Trophoblast cell (in vitro differentiated cells and primary cell): ENCODE data around the gene THSD4.

Experiments used
- DNase-seq, 2 donors: peaks; one replicate each; pipeline ENCODE4 v3.0.0-alpha.2; 2016
- H2AFZ ChIP-seq: 2 replicates; pipeline ENCODE4 v1.6.1; 2013; ENCODE audit warnings: low read length, moderate library complexity, mild to moderate bottlenecking; ENCODE audit not compliant: insufficient read depth, poor library complexity
- H2AK5ac ChIP-seq: 2 replicates; pipeline ENCODE4 v1.6.1; 2013; ENCODE audit warnings: mild to moderate bottlenecking, low read length
- H2BK120ac ChIP-seq: 2 replicates; pipeline ENCODE4 v1.6.1; 2013; ENCODE audit warnings: low read length, mild to moderate bottlenecking, moderate library complexity; ENCODE audit not compliant: insufficient read depth, poor library complexity
- H2BK12ac ChIP-seq: 2 replicates; pipeline ENCODE4 v1.6.1; 2013; ENCODE audit warnings: mild to moderate bottlenecking, low read length, moderate library complexity
- H2BK5ac ChIP-seq: 2 replicates; pipeline ENCODE4 v1.6.1; 2013; ENCODE audit warnings: low read length, low read depth, moderate library complexity, mild to moderate bottlenecking; ENCODE audit not compliant: poor library complexity
- H3K14ac ChIP-seq: 2 replicates; pipeline ENCODE4 v1.6.1; 2013; ENCODE audit warnings: mild to moderate bottlenecking, low read length
- H3K18ac ChIP-seq: 2 replicates; pipeline ENCODE4 v1.6.1; 2013; ENCODE audit warnings: mild to moderate bottlenecking, low read length
- H3K23ac ChIP-seq: 2 replicates; pipeline ENCODE4 v1.6.1; 2013; ENCODE audit warnings: low read length
- H3K27ac ChIP-seq: 2 replicates; pipeline ENCODE4 v1.5.1; 2013; ENCODE audit warnings: low read depth, mild to moderate bottlenecking, inconsistent platforms, low read length, moderate library complexity
- H3K27me3 ChIP-seq: 2 replicates; pipeline ENCODE4 v1.6.1; 2013; ENCODE audit warnings: inconsistent platforms, mild to moderate bottlenecking, low read length, moderate library complexity; ENCODE audit not compliant: insufficient read depth
- H3K36me3 ChIP-seq, 2 experiments: 1 replicate in 1 of 2; 2 replicates in 1 of 2; pipeline ENCODE4 v1.6.1; 2013; ENCODE audit warnings: low read length in 2 of 2, mild to moderate bottlenecking in 2 of 2, moderate library complexity in 1 of 2; ENCODE audit not compliant: insufficient read depth in 2 of 2, control insufficient read depth in 1 of 2
- H3K4ac ChIP-seq: 2 replicates; pipeline ENCODE4 v1.6.1; 2013; ENCODE audit warnings: low read depth, mild to moderate bottlenecking, low read length, moderate library complexity
- H3K4me1 ChIP-seq, 2 experiments: 1 replicate in 1 of 2; 2 replicates in 1 of 2; pipeline ENCODE4 v1.6.1; 2013; ENCODE audit warnings: low read length in 2 of 2, mild to moderate bottlenecking in 2 of 2, moderate library complexity in 1 of 2; ENCODE audit not compliant: insufficient read depth in 2 of 2, control insufficient read depth in 1 of 2
- H3K4me2 ChIP-seq: 2 replicates; pipeline ENCODE4 v1.6.1; 2013; ENCODE audit warnings: inconsistent platforms, mild to moderate bottlenecking, low read length, moderate library complexity
- H3K4me3 ChIP-seq: 2 replicates; pipeline ENCODE4 v1.5.1; 2013; ENCODE audit warnings: mild to moderate bottlenecking, low read depth, low read length, inconsistent platforms
- H3K79me1 ChIP-seq: one replicate; pipeline ENCODE4 v1.6.1; 2013; ENCODE audit warnings: low read length
- H3K79me2 ChIP-seq: 2 replicates; pipeline ENCODE4 v1.6.1; 2013; ENCODE audit warnings: low read length, mild to moderate bottlenecking; ENCODE audit not compliant: control insufficient read depth, insufficient read depth, poor library complexity
- H3K9ac ChIP-seq: 2 replicates; pipeline ENCODE4 v1.6.1; 2013; ENCODE audit warnings: mild to moderate bottlenecking, low read length
- H3K9me3 ChIP-seq: 2 replicates; pipeline ENCODE4 v1.6.1; 2013; ENCODE audit warnings: low read depth, mild to moderate bottlenecking, control low read depth, inconsistent platforms, low read length; ENCODE audit not compliant: insufficient read depth
- H4K12ac ChIP-seq: 2 replicates; pipeline ENCODE4 v1.6.1; 2013; ENCODE audit warnings: low read depth, mild to moderate bottlenecking, low read length, moderate library complexity
- H4K8ac ChIP-seq: 2 replicates; pipeline ENCODE4 v1.6.1; 2013; ENCODE audit warnings: low read depth, mild to moderate bottlenecking, low read length, moderate library complexity
- H4K91ac ChIP-seq: one replicate; pipeline ENCODE4 v1.6.1; 2013; ENCODE audit warnings: low read depth, mild to moderate bottlenecking, low read length, moderate library complexity
- WGBS: extraction: QIAGEN DNeasy Blood & Tissue Kit; methylation state at CpG from one replicate; pipeline ENCODE4 v1.1.7; 2013; ENCODE audit warnings: missing lambda C conversion rate; ENCODE audit not compliant: insufficient read length, insufficient coverage; ENCODE audit errors: extremely low coverage; 5-methylcytosine and 5-hydroxymethylcytosine counted together

THSD4 gene

DNA sequence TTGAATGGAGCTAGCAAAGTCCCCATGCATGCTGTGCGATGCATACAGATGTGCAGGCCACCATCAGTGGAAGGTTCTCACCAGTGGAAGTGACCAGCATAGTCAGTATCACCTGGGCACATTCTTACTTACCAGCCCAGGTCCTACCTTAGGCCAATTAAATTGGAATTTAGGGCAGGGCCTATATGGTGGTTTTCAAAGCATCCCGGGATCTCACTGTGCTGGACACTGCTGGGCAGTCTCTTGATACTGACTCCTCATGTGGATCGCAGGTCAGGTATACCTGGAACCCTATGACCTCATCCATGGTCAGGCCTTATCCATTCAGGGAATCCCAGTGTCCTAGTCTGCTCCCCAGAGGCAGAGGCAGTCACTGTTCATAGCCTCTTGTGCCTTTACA lies 358.5 kb downstream of the THSD4 start:
- Histone ChIP-seq H4K91ac (no peak overlapping the region), H3K18ac (no peak overlapping the region), H2BK12ac (no peak overlapping the region), H2BK120ac (no peak overlapping the region), H3K9ac (no peak overlapping the region), H3K36me3 (no peaks in the 10 kb centered on the region), H4K12ac (no peak overlapping the region), H3K4me1 (peaks cover 3 to 9% of the 10 kb centered on the region in 2 experiments), H3K27ac (no peak overlapping the region), H2AK5ac (no peak overlapping the region), H3K14ac (no peak overlapping the region), H3K27me3 (no peaks in the 10 kb centered on the region), H3K9me3 (no peaks in the 10 kb centered on the region), H3K4ac (no peak overlapping the region), H3K4me2 (no peak overlapping the region), H2BK5ac (no peak overlapping the region), H3K4me3 (no peak overlapping the region), H3K79me2 (peaks cover 1% of the 10 kb centered on the region), H3K23ac (no peak overlapping the region), H4K8ac (no peak overlapping the region), H2AFZ (no peak overlapping the region), H3K79me1 (no peaks in the 10 kb centered on the region)
- no CpG with 5 or more reads among the region's 3 CpGs for WGBS
- DNase-seq = peak; percentile 69 to 74

DNA sequence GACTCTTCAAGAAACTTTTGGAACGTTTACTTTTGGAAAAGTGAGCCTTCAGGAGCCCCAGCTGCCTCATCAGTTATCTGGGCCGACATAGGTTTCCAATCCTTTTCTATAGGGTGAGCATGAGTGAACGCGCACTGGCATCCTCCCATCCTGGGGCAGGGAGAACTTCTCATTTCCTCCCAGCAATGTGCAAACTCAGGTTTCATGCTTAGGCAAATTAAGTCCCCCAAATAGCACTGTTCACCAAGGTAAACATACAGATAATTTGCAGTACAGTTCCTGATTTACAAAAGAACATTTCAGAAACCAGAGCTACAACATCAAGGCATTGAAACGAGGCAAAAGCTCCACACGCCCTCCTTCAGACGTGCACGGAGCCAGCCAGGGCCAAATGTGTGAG lies 361.6 kb downstream of the THSD4 start:
- DNase-seq = no peak
- Histone ChIP-seq H3K18ac (no peak overlapping the region), H3K4me3 (no peak overlapping the region)

DNA sequence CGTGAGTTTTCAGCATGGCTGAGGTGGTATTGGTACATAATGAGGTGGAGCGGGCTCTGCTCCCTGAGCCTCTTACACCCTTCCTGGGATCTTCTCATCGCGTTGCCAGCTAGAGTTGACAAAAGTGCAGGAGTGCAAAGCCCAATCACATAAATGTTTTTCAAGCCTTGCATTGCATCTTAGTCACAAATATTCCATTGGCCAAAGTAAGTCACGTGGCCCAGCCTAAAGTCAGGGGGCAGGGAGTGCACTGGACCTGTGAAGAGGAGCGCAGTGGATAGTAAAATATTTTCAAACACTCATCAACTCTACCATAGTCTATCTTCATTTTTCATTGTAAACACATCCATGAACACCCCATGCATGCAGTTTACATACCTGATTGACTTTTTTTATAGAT lies 365.3 kb downstream of the THSD4 start:
- no peak overlapping the region for H3K4me2 ChIP-seq
- H4K8ac ChIP-seq = no peak overlapping the region

More for the DNA sequence above, 361.6 kb downstream of the THSD4 start:
- H2AFZ ChIP-seq = no peak overlapping the region
- H4K8ac ChIP-seq = no peak overlapping the region
- no peaks in the 10 kb centered on the region for H3K36me3 ChIP-seq
- no peaks in the 10 kb centered on the region for H3K27me3 ChIP-seq
- H3K4ac ChIP-seq = no peak overlapping the region
- H3K9me3 ChIP-seq = no peaks in the 10 kb centered on the region
- H3K4me2 ChIP-seq = no peak overlapping the region
- H3K14ac ChIP-seq = no peak overlapping the region
- no peak overlapping the region for H4K91ac ChIP-seq
- no peaks in the 10 kb centered on the region for H3K4me1 ChIP-seq
- no peak overlapping the region for H2BK12ac ChIP-seq
- peaks cover 1% of the 10 kb centered on the region for H3K79me2 ChIP-seq
- no peak overlapping the region for H2BK120ac ChIP-seq
- H3K9ac ChIP-seq = no peak overlapping the region
- no CpG with 5 or more reads among the region's 8 CpGs for WGBS
- H2BK5ac ChIP-seq = no peak overlapping the region
- H3K27ac ChIP-seq = no peak overlapping the region
- H4K12ac ChIP-seq = no peak overlapping the region
- no peak overlapping the region for H3K23ac ChIP-seq
- H2AK5ac ChIP-seq = no peak overlapping the region
- H3K79me1 ChIP-seq = no peaks in the 10 kb centered on the region

DNA sequence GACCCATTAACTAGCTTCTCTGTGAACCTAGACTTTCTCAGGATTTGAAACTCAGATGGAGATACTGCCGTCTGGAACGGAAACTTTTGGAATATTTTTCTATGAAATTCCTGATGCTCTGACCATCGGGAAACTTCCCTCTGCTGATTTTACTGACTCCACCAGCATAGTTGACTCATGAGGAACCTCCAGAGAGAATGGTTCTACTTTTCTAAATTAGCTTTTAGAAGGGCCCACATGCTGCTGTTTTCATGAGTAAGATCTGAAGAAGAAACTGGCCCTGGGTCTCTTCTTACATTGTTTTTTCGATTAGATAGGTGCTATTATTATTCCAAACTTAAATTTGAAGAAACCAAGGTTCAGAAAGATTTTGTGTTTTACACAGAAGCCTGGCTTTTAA lies 368.8 kb downstream of the THSD4 start:
- H3K18ac ChIP-seq = no peak overlapping the region
- H2BK5ac ChIP-seq = no peak overlapping the region
- no CpG with 5 or more reads among the region's 4 CpGs for WGBS

More for the DNA sequence above, 365.3 kb downstream of the THSD4 start:
- Histone ChIP-seq H2BK120ac (no peak overlapping the region), H3K9me3 (no peaks in the 10 kb centered on the region), H2AK5ac (no peak overlapping the region), H3K4me1 (no peaks in the 10 kb centered on the region), H3K36me3 (no peaks in the 10 kb centered on the region), H2BK12ac (no peak overlapping the region), H4K91ac (no peak overlapping the region), H3K4ac (no peak overlapping the region), H3K23ac (no peak overlapping the region), H3K79me2 (peaks cover 1% of the 10 kb centered on the region), H3K27me3 (no peaks in the 10 kb centered on the region), H3K79me1 (no peaks in the 10 kb centered on the region), H3K14ac (no peak overlapping the region), H4K12ac (no peak overlapping the region), H2AFZ (no peak overlapping the region), H3K4me3 (no peak overlapping the region), H3K27ac (no peak overlapping the region), H3K18ac (no peak overlapping the region), H3K9ac (no peak overlapping the region), H2BK5ac (no peak overlapping the region)
- no peak for DNase-seq
- no CpG with 5 or more reads among the region's 6 CpGs for WGBS

More for the DNA sequence above, 368.8 kb downstream of the THSD4 start:
- H2BK12ac ChIP-seq = no peak overlapping the region
- H3K27ac ChIP-seq = no peak overlapping the region
- H3K79me1 ChIP-seq = no peaks in the 10 kb centered on the region
- no peak overlapping the region for H4K8ac ChIP-seq
- no peak for DNase-seq
- no peak overlapping the region for H3K4me3 ChIP-seq
- H4K91ac ChIP-seq = no peak overlapping the region
- H2AFZ ChIP-seq = no peak overlapping the region
- H3K23ac ChIP-seq = no peak overlapping the region
- H2AK5ac ChIP-seq = no peak overlapping the region
- H3K9me3 ChIP-seq = no peaks in the 10 kb centered on the region
- H3K36me3 ChIP-seq = no peaks in the 10 kb centered on the region
- H3K4me2 ChIP-seq = no peak overlapping the region
- no peak overlapping the region for H4K12ac ChIP-seq
- no peaks in the 10 kb centered on the region for H3K4me1 ChIP-seq
- no peak overlapping the region for H3K9ac ChIP-seq
- H3K14ac ChIP-seq = no peak overlapping the region
- no peak overlapping the region for H3K4ac ChIP-seq
- H3K79me2 ChIP-seq = no peaks in the 10 kb centered on the region
- H3K27me3 ChIP-seq = no peaks in the 10 kb centered on the region
- no peak overlapping the region for H2BK120ac ChIP-seq
